Retinal pigment epithelial cell (primary cell): ENCODE data around the gene FBXW4.
A peak's percentile ranks its signal among the peaks of the same experiment; 100 is the strongest.

Source experiments
- DNase-seq: peaks from one replicate; pipeline ENCODE4 v3.0.0-alpha.2; 2010; ENCODE audit warnings: low read depth
- H3K4me3 ChIP-seq: 2 replicates; pipeline ENCODE4 v1.5.1; 2011; ENCODE audit warnings: mild to moderate bottlenecking, low read length, control low read depth, moderate library complexity
- TF ChIP-seq, protein P1 (sequence below): conservative IDR thresholded peaks from 2 replicates; pipeline ENCODE4 v1.5.1; 2011; ENCODE audit warnings: low read depth, low read length, control low read depth, inconsistent platforms

FBXW4 gene

GRCh38 chr10:101618871-101619270, 76.1 kb downstream of the FBXW4 start:
- TF ChIP-seq, protein P1, sequence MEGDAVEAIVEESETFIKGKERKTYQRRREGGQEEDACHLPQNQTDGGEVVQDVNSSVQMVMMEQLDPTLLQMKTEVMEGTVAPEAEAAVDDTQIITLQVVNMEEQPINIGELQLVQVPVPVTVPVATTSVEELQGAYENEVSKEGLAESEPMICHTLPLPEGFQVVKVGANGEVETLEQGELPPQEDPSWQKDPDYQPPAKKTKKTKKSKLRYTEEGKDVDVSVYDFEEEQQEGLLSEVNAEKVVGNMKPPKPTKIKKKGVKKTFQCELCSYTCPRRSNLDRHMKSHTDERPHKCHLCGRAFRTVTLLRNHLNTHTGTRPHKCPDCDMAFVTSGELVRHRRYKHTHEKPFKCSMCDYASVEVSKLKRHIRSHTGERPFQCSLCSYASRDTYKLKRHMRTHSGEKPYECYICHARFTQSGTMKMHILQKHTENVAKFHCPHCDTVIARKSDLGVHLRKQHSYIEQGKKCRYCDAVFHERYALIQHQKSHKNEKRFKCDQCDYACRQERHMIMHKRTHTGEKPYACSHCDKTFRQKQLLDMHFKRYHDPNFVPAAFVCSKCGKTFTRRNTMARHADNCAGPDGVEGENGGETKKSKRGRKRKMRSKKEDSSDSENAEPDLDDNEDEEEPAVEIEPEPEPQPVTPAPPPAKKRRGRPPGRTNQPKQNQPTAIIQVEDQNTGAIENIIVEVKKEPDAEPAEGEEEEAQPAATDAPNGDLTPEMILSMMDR: no peak
- H3K4me3 ChIP-seq: no peak overlapping the region

DNA sequence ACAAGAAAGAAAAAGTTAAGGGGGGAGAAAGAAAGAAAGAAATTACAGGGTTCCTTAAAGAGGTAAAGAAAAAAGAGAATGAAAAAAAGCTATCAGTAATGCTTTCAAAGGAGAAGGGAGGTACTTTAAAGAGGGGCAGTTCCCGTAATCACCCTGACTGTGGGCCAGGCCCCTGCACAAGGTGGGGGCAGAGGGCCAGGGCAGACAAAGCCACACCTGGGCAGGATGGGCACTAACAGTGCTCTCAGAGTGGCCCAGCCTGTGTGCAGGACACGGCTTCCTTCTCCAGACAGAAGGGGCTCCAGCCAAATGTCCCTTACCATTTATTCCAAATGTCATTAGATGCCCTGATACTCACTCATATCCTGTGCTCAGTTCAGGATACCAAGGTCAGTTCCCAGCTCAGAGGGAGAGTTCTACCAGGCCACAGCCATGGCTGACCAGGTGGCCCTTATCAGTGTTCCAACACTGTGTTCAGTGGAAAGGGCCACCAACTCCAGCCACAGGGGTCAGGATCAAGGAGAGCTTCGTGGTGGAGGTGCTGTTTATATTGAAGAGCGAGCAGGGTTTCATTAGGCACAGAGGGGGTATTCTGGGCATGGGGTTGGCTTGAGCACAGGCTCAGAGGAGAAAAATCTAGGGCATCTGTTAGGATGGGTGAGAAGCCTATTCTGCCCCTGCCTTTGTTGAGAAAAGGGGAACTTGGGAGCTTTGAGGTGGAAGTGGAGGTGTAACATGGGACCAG, 77.0 kb downstream of the FBXW4 start:
- no peak overlapping the region for H3K4me3 ChIP-seq
- TF ChIP-seq, protein P1: no peak
- DNase-seq: no peak

More at GRCh38 chr10:101618871-101619270, 76.1 kb downstream of the FBXW4 start:
- no peak for DNase-seq

DNA sequence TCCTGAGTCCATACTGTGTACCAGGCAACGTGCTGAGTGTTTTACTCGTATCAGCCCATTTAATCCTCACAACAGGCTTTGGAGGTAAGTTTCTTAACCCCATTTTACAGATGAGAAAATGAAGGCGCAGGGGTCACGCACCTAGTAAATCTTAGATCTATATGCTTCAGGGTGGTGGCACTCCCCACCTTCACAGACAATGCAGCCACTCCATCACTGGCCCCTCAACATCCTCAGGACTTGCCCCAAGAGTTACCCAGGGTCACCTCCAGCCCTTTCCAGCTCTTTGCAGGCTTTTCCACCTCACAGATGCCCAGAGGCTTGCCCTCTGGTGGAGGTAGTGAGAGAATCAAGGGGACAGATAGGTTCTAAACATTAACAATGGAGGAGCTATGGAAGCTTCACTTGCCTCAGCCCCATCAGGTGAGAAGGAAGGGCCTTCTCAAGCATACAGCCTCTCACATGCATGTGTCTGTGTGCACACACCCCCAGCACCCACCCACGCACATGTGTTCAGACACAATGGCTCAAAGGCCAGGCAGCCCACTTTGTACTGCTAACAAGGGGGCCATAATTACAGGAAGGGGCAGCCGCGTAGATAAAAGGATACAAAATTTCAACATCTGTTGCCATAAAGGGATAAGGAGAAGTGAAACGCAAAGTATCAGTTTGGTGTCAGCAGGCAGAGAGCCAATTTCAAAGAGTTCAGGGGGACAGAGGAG, 77.7 kb downstream of the FBXW4 start:
- TF ChIP-seq, protein P1: peak; percentile 14
- H3K4me3 ChIP-seq: no peak overlapping the region
- DNase-seq: no peak

- DNase-seq: no peak
- H3K4me3 ChIP-seq: no peak overlapping the region
- TF ChIP-seq, protein P1: no peak
Observed at GRCh38 chr10:101616415-101617101, 78.4 kb downstream of the FBXW4 start.

DNA sequence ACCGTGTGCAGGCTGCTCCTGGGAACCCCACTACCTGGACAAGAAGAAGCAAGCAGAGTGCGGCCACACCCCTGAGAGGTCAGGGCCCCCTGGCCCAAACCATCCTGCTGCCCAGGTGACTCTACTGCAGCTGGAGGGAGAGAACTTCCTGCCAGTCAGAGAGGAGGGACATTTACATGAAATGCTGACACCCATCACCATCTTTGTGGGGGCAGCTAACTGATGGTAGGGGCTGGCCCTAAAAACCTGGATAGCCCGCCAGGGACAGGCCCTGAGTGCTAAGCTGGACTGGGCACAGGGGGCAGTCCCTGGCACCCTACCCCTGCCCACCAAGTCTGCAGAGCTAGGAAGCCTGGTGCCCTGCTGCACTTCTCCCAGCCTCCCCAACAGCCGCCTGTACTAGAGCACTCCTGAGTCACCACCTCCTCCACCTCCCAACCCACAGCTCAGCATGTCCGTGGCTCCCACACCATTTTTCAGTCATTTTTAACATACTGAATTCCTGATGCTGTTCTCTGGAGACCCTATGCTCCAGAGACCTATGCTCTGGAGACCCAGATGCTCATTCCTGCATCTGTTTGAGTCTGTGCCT, 79.3 kb downstream of the FBXW4 start:
- no peak overlapping the region for H3K4me3 ChIP-seq
- TF ChIP-seq, protein P1: no peak
- no peak for DNase-seq

- DNase-seq: no peak
- no peak overlapping the region for H3K4me3 ChIP-seq
- TF ChIP-seq, protein P1: no peak
Observed at GRCh38 chr10:101614663-101615524, 80.1 kb downstream of the FBXW4 start.
